Erythroblast (primary cell): ENCODE results near the gene CEP131.

ENCODE experiments used
- GATA1 ChIP-seq: IDR thresholded peaks from 2 replicates; pipeline ENCODE4 v1.6.1; 2011; ENCODE audit warnings: low read depth, mild to moderate bottlenecking, control low read depth, low read length, moderate library complexity
- POLR2A ChIP-seq: IDR thresholded peaks from 2 replicates; pipeline ENCODE4 v1.6.1; 2011; ENCODE audit warnings: mild to moderate bottlenecking, low read length

GRCh38 chr17:81241648-81242420 is 19.1 kb upstream of the CEP131 start:
- TF ChIP-seq POLR2A (no peak), GATA1 (no peak)
